ENCODE results near the gene VSIR. TPM values are rescaled to one million over a fixed set of nuclear protein-coding genes. Genes with fewer than 3 reads are reported as not detected.

Gene VSIR
- total RNA-seq: 10 to 100 TPM; 54.3 to 77.0 (median 61.6) TPM

DNA sequence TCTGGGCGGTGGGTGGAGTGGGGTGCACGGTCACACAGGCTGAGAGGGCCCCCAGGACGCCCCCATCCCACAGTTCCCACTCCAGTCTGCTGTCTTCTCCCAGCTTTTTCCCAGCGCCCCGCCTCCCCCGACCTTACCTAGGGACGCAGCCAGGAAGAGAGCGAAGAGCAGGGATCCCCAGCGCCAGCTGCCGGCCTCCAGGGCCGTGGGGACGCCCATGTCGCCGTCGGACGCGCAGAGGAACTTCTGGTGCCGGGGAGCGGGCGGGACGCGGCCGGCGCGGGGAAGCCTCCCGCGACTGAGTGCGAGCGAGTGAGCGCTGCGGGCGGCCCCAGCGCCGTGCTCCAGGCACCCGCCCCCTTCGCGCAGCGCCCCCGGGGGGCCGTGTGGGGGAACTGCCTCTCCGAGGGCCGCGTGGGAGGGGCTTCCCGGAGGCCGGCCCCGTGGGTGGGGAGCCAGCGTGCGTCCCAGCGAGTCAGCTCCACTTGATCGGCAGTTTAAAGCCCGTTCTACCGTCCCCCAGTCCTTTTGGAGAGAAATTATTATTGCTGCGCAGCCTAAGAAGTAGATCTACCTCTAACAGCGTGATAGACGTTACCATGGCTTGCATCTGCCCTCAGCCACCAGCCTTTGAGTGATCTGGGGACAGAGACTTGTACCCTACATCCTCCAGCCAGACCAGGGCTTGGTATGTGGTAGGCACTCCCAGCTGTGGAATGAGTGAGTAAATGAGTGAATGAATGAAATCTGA, at the start of gene VSIR:
Gene VSIR (minus strand): TSS at position 300 of the 751 bp plus-strand sequence. CDS start 81 bp downstream, at position 219.
- Histone ChIP-seq H3K9me3 (no peaks in the 10 kb centered on the region), H3K27me3 (no peaks in the 10 kb centered on the region), H3K27ac (peak within 1 kb of the TSS; percentile 91 to 98 (median 94)), H3K36me3 (no peaks in the 10 kb centered on the region), H3K4me1 (peaks cover 36 to 61% (median 50%) of the 10 kb centered on the region in 4 donors), H3K4me3 (peak within 1 kb of the TSS; percentile 58 to 86 (median 75))
- in situ Hi-C loops (cut with MboI; ENCODE audit: low pct_ligation_motif_present in 1 of 4, low pct_unique_long_range_greater_than_20kb in 1 of 4, low sequenced_read_pairs in 3 of 4) (loop anchor here in 2 of 4 donors (10.0 kb wide), 2 partner anchors 49 to 59 kb away; partner anchors contain the start of gene C10orf105 (in 1 of the 2)), intact Hi-C loops (cut with DNase I; ENCODE audit: low total_unique reads) (loop anchor here (5.0 kb wide), 1 partner anchor 189 kb away; the partner anchor contains the start of gene CHST3)
- DNase-seq: peak; percentile 94
- peak; percentile 91 to 98 (median 97) for TF ChIP-seq POLR2AphosphoS5 (IDR thresholded peaks at IDR 0.05)
- TF ChIP-seq POLR2A (IDR thresholded peaks at IDR 0.05): peak; percentile 98
- no peak for TF ChIP-seq EP300 (IDR thresholded peaks at IDR 0.05; ENCODE audit: low read depth)
- TF ChIP-seq, protein P1, sequence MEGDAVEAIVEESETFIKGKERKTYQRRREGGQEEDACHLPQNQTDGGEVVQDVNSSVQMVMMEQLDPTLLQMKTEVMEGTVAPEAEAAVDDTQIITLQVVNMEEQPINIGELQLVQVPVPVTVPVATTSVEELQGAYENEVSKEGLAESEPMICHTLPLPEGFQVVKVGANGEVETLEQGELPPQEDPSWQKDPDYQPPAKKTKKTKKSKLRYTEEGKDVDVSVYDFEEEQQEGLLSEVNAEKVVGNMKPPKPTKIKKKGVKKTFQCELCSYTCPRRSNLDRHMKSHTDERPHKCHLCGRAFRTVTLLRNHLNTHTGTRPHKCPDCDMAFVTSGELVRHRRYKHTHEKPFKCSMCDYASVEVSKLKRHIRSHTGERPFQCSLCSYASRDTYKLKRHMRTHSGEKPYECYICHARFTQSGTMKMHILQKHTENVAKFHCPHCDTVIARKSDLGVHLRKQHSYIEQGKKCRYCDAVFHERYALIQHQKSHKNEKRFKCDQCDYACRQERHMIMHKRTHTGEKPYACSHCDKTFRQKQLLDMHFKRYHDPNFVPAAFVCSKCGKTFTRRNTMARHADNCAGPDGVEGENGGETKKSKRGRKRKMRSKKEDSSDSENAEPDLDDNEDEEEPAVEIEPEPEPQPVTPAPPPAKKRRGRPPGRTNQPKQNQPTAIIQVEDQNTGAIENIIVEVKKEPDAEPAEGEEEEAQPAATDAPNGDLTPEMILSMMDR (IDR thresholded peaks at IDR 0.05): peak; percentile 67 to 97 (median 90)
- 2% methylated on average over 23 of the region's 55 CpGs; no CpG with 5 or more reads in 1 of the 2 donors for whole genome bisulfite sequencing, 2 donors (ENCODE audit: low coverage in 1 of 2)

DNA sequence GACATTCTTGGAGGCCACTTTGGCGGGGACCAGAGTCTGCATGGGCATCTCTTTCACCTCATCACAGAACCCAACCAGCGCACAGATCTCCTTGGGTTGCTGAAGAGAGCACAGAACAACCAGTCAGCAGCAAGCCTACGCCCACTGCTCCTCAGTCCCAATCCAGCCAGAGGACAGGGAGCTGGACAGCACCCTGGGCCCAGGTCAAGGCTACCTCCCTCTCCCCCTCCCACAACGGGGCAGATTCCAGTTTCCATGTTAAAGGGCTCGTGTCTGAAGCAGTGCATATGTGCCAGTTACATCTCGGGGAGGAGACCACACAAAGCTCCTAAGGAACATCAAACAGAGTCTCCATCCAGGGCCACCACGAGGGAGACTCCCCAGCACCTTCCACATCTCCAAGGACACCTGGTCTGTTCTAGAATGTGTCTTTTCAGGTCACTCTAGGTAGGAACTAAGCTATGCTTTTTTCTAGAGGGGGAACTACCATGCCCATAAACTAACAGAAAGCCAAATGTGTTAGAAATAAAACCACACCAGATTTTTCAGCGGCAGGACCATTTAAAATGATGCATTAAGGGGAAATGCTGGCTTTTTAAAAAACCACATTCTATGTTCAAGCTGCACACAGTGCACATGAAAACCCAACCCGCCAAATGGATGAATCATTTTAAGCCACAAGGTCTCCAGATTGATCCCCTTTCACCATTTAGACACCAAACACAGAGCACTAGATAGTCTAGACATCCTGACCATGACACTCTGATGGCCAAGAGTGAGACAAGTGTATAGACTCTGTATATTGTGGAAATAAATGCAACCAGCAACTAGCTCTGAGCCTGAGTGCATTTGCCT, 48.8 kb upstream of the VSIR start:
- no peak overlapping the region for H3K4me3 ChIP-seq
- DNase-seq: no peak
- intact Hi-C loops (cut with DNase I; ENCODE audit: low total_unique reads) (no loop called here), in situ Hi-C loops (cut with MboI; ENCODE audit: low pct_ligation_motif_present in 1 of 4, low pct_unique_long_range_greater_than_20kb in 1 of 4, low sequenced_read_pairs in 3 of 4) (loop anchor here (25.0 kb wide), 3 partner anchors 110 to 510 kb away; partner anchors contain the start of genes CDH23 (in 3 of the 4), C10orf105 (in 1 of the 4) and SLC29A3 (in 1 of the 4))
- H3K27me3 ChIP-seq: no peaks in the 10 kb centered on the region
- H3K4me1 ChIP-seq: no peaks in the 10 kb centered on the region
- H3K27ac ChIP-seq: no peak overlapping the region
- H3K36me3 ChIP-seq: peaks cover 0 to 92% (median 42%) of the 10 kb centered on the region in 4 donors
- H3K9me3 ChIP-seq: no peaks in the 10 kb centered on the region
- WGBS, 2 donors (ENCODE audit: low coverage in 1 of 2): 78 to 83% methylated on average over 2 to 9 of the region's 9 CpGs
- TF ChIP-seq, protein P1 (IDR thresholded peaks at IDR 0.05): no peak
- TF ChIP-seq POLR2AphosphoS5 (IDR thresholded peaks at IDR 0.05): no peak
- TF ChIP-seq POLR2A (IDR thresholded peaks at IDR 0.05): no peak
- TF ChIP-seq EP300 (IDR thresholded peaks at IDR 0.05; ENCODE audit: low read depth): no peak

DNA sequence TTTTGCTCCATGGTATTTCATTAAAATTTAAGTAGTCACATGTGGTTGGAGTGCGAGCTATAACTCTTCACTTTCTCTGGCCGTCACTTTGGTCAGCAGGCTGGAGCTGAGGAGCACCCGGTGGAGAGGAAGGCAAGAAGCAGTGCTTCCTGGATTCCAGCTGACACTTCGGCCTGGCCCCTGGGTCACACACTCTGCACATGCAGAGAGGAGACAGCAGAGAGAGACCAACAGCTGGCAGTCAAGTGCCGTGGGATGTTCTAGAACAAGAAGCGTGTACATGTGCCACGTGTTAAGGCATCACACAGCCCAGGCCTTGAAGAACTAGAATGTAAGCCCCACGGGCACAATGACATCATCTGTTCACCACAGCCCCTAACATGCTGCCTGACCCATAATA, 47.6 kb upstream of the VSIR start:
- in situ Hi-C loops (cut with MboI; ENCODE audit: low pct_ligation_motif_present in 1 of 4, low pct_unique_long_range_greater_than_20kb in 1 of 4, low sequenced_read_pairs in 3 of 4): loop anchor here (25.0 kb wide), 3 partner anchors 109 to 509 kb away; partner anchors contain the start of genes CDH23 (in 3 of the 4), C10orf105 (in 1 of the 4) and SLC29A3 (in 1 of the 4)

More for the DNA sequence above, 47.6 kb upstream of the VSIR start:
- TF ChIP-seq, protein P1 (IDR thresholded peaks at IDR 0.05): no peak
- TF ChIP-seq POLR2AphosphoS5 (IDR thresholded peaks at IDR 0.05) (no peak), EP300 (IDR thresholded peaks at IDR 0.05; ENCODE audit: low read depth) (no peak), POLR2A (IDR thresholded peaks at IDR 0.05) (no peak)
- DNase-seq: no peak
- 93 to 95% methylated on average over 4 to 8 of the region's 8 CpGs for WGBS, 2 donors (ENCODE audit: low coverage in 1 of 2)
- Histone ChIP-seq H3K27me3 (no peaks in the 10 kb centered on the region), H3K4me3 (no peak overlapping the region), H3K27ac (no peak overlapping the region), H3K36me3 (peaks cover 0 to 87% (median 40%) of the 10 kb centered on the region in 4 donors), H3K9me3 (no peaks in the 10 kb centered on the region), H3K4me1 (no peaks in the 10 kb centered on the region)
- intact Hi-C loops (cut with DNase I; ENCODE audit: low total_unique reads): no loop called here

Measured in transverse colon (tissue), 4 donors.